ENCODE measurements around the gene ZAR1. TPM values are rescaled to one million over a fixed set of nuclear protein-coding genes. Genes with fewer than 3 reads are reported as not detected.
A peak's percentile ranks its signal among the peaks of the same experiment; 100 is the strongest.
"Not testable (repeated sequence)": the region's sequence is repeated elsewhere in the genome, so short reads cannot be mapped to it uniquely, and the experiment has no call there.

Gene ZAR1, protein sequence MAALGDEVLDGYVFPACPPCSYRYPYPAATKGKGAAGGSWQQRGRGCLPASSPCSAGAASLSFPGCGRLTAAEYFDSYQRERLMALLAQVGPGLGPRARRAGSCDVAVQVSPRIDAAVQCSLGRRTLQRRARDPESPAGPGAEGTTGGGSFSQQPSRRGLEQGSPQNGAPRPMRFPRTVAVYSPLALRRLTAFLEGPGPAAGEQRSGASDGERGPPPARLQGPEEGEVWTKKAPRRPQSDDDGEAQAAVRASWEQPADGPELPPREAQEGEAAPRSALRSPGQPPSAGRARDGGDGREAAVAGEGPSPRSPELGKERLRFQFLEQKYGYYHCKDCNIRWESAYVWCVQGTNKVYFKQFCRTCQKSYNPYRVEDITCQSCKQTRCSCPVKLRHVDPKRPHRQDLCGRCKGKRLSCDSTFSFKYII
- total RNA-seq (not detected), polyA plus RNA-seq (not detected)

DNA sequence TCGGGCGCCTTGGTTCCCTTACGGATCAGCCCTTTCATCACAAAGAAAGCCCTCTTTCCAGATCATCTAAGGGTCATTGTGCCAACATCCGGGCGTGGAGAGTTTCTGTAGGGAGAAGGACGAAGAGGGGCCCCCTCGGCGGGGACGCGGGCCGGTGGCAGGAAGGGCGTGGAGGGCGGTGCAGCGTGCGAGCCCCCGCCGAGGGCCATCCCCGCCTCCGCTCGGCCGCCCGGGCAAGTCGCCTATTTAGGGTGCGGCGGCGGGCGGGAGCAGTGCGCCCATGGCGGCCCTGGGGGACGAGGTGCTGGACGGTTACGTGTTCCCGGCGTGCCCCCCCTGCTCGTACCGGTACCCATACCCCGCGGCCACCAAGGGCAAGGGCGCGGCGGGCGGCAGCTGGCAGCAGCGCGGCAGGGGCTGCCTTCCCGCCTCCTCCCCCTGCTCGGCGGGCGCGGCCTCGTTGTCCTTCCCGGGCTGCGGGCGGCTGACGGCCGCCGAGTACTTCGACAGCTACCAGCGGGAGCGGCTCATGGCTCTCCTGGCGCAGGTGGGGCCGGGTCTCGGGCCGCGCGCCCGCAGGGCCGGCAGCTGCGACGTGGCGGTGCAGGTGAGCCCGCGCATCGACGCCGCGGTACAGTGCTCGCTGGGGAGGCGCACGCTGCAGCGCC is at the start of gene ZAR1:
Gene ZAR1 (plus strand): TSS at position 241 of the 668 bp plus-strand sequence. CDS start 40 bp downstream, at position 281.
- H3K4me3 Mint-ChIP-seq = peak within 1 kb of the TSS; percentile 6 to 75 (median 58)
- POLR2A ChIA-PET (ENCODE audit: partially characterized antibody) = interaction anchor here (0.8 kb wide), 1 partner anchor 15 kb away, joined by 3 read pairs; no protein-coding TSS in a partner anchor
- no peak within 1 kb of the TSS for H3K4me3 ChIP-seq (ENCODE audit: low read length in 2 of 2)

DNA sequence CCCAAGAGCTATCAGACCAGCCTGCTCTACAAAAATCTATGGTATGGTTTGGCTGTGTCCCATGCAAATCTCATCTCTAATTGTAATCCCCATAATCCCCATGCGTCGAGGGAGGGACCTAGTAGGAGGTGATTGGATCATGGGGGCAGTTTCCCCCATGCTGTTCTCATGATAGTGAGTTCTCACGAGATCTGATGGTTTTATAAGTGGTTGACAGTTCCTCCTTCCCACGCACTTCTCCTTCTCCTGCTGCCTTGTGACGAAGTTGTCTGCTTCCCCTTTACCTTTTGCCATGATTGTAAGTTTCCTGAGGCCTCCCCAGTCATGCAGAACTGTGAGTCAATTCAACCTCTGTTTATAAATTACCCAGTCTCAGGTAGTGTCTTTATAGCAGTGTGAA is 49.1 kb upstream of the ZAR1 start:
- H3K27ac ChIP-seq (ENCODE audit: low read depth, low read length); POLR2A ChIA-PET (ENCODE audit: partially characterized antibody); H3K9me3 ChIP-seq (ENCODE audit: control insufficient read depth in 1 of 2, low read length in 2 of 2); H3K4me3 Mint-ChIP-seq; H3K36me3 Mint-ChIP-seq; CTCF ChIA-PET (ENCODE audit: partially characterized antibody); H3K4me3 ChIP-seq (ENCODE audit: low read length in 2 of 2); H3K4me1 ChIP-seq (ENCODE audit: insufficient read depth, low read length); H3K27me3 ChIP-seq (ENCODE audit: insufficient read depth, low read length); H3K4me1 Mint-ChIP-seq; DNase-seq; intact Hi-C loops (cut with micrococcal nuclease); H3K27me3 Mint-ChIP-seq; H3K9me3 Mint-ChIP-seq; H3K36me3 ChIP-seq (ENCODE audit: insufficient read depth, low read length): not testable (repeated sequence)
- H3K27ac Mint-ChIP-seq = peak overlapping the region in 1 of 7 donors; percentile 43

More for the DNA sequence above, at the start of gene ZAR1:
- peaks cover 6% of the 10 kb centered on the region for H3K4me1 ChIP-seq (ENCODE audit: insufficient read depth, low read length)
- peaks cover 23% of the 10 kb centered on the region for H3K27me3 ChIP-seq (ENCODE audit: insufficient read depth, low read length)
- no peaks in the 10 kb centered on the region for H3K9me3 ChIP-seq (ENCODE audit: control insufficient read depth in 1 of 2, low read length in 2 of 2)
- intact Hi-C loops (cut with micrococcal nuclease) = no loop called here
- H3K36me3 ChIP-seq (ENCODE audit: insufficient read depth, low read length) = no peaks in the 10 kb centered on the region
- Mint-ChIP-seq H3K27ac (no peak within 1 kb of the TSS), H3K27me3 (peaks cover 30 to 31% of the 10 kb centered on the region in 2 donors), H3K9me3 (no peaks in the 10 kb centered on the region), H3K4me1 (peaks cover 2 to 5% (median 3%) of the 10 kb centered on the region in 4 donors), H3K36me3 (no peaks in the 10 kb centered on the region)
- CTCF ChIA-PET (ENCODE audit: partially characterized antibody) = no interaction called here
- DNase-seq = no peak
- H3K27ac ChIP-seq (ENCODE audit: low read depth, low read length) = no peak within 1 kb of the TSS

DNA sequence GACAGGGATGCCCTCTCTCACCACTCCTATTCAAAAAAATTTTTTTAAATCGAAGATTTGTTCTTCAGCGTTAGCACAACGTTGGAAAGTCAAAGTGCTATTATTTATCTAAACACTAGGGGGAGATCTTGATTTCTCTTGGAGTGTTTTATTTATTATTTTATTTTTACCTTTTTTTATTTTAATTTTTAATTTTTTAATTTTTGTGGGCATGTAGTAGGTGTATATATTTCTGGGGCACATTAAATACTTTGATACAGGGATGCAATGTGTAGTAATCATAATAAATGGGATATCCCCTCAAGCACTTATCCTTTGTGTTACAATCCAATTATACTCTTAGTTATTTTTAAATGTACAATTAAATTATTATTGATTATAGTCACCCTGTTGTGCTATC is 44.3 kb upstream of the ZAR1 start:
- no peaks in the 10 kb centered on the region for H3K36me3 ChIP-seq (ENCODE audit: insufficient read depth, low read length)
- H3K36me3 Mint-ChIP-seq = no peaks in the 10 kb centered on the region
- peak in 3 of 5 donors; percentile 6 to 10 (median 10) for DNase-seq
- no peak overlapping the region for H3K27ac Mint-ChIP-seq
- POLR2A ChIA-PET (ENCODE audit: partially characterized antibody) = no interaction called here
- H3K4me1 ChIP-seq (ENCODE audit: insufficient read depth, low read length) = no peaks in the 10 kb centered on the region
- H3K27me3 ChIP-seq (ENCODE audit: insufficient read depth, low read length) = no peaks in the 10 kb centered on the region
- H3K4me3 ChIP-seq (ENCODE audit: low read length in 2 of 2) = no peak overlapping the region
- intact Hi-C loops (cut with micrococcal nuclease) = no loop called here
- H3K4me1 Mint-ChIP-seq = no peaks in the 10 kb centered on the region
- H3K9me3 ChIP-seq (ENCODE audit: control insufficient read depth in 1 of 2, low read length in 2 of 2) = no peaks in the 10 kb centered on the region
- no peak overlapping the region for H3K27ac ChIP-seq (ENCODE audit: low read depth, low read length)
- H3K9me3 Mint-ChIP-seq = no peaks in the 10 kb centered on the region
- peaks cover 1 to 2% of the 10 kb centered on the region in 2 donors for H3K27me3 Mint-ChIP-seq
- CTCF ChIA-PET (ENCODE audit: partially characterized antibody) = interaction anchor here (1.3 to 1.5 kb wide), 2 partner anchors 16 to 21 kb away, joined by 3 read pairs; no protein-coding TSS in a partner anchor
- no peak overlapping the region for H3K4me3 Mint-ChIP-seq

DNA sequence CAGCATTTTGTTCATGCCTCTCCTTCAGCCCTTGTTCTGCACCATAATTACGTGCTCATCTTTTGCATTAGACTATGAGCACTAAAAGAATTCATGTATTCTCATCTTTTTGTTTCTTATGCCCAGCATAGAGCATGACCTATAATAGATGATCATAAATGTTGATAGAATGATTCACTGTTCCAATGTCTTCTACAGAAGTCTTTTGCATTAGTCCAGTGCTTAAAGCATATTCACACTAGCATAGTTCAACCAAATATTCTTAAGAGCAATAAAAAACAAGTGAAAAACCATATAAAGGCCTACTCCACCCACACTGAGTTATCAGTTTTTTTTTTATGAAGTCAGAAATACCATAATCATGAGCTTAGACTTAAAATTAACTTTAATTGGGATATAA is 43.4 kb upstream of the ZAR1 start:
- ChIA-PET CTCF (ENCODE audit: partially characterized antibody) (interaction anchor here (0.5 to 1.4 kb wide), 3 partner anchors 513 to 516 kb away, joined by 3 to 4 read pairs (median 3); no protein-coding TSS in a partner anchor), POLR2A (ENCODE audit: partially characterized antibody) (no interaction called here)
- no peaks in the 10 kb centered on the region for H3K27me3 ChIP-seq (ENCODE audit: insufficient read depth, low read length)
- H3K27ac Mint-ChIP-seq = no peak overlapping the region
- H3K4me3 Mint-ChIP-seq = no peak overlapping the region
- H3K4me1 ChIP-seq (ENCODE audit: insufficient read depth, low read length) = no peaks in the 10 kb centered on the region
- H3K27me3 Mint-ChIP-seq = peaks cover 1% of the 10 kb centered on the region in 2 donors
- H3K4me3 ChIP-seq (ENCODE audit: low read length in 2 of 2) = no peak overlapping the region
- no peaks in the 10 kb centered on the region for H3K9me3 Mint-ChIP-seq
- H3K36me3 Mint-ChIP-seq = no peaks in the 10 kb centered on the region
- H3K9me3 ChIP-seq (ENCODE audit: control insufficient read depth in 1 of 2, low read length in 2 of 2) = no peaks in the 10 kb centered on the region
- no peaks in the 10 kb centered on the region for H3K4me1 Mint-ChIP-seq
- H3K27ac ChIP-seq (ENCODE audit: low read depth, low read length) = no peak overlapping the region
- DNase-seq = no peak
- intact Hi-C loops (cut with micrococcal nuclease) = no loop called here
- no peaks in the 10 kb centered on the region for H3K36me3 ChIP-seq (ENCODE audit: insufficient read depth, low read length)

DNA sequence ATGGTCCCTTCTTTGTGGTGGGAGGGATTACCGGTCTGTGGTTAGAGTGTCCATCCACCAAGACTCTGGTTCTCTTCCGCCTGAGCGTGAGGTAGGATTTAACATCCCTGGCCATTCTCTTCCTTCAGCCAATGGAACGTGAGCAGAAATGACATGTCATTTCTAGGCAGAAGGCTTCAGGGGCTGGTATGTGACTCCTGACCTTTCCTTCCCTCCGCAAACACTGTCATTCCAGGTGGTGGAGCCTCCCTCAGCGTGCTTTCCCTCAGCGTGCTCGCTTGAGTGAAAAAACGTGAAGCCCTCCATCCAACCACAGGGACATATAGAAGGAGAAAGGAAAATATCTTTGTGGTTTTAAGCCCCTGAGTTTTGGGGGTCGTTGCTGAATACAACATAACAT is 40.9 kb upstream of the ZAR1 start:
- Mint-ChIP-seq H3K9me3 (peaks cover 0 to 3% (median 0%) of the 10 kb centered on the region in 8 donors), H3K27me3 (peaks cover 1 to 3% of the 10 kb centered on the region in 2 donors), H3K4me1 (no peaks in the 10 kb centered on the region), H3K36me3 (no peaks in the 10 kb centered on the region), H3K27ac (no peak overlapping the region), H3K4me3 (no peak overlapping the region)
- Histone ChIP-seq H3K36me3 (ENCODE audit: insufficient read depth, low read length) (no peaks in the 10 kb centered on the region), H3K4me3 (ENCODE audit: low read length in 2 of 2) (no peak overlapping the region), H3K9me3 (ENCODE audit: control insufficient read depth in 1 of 2, low read length in 2 of 2) (no peaks in the 10 kb centered on the region), H3K4me1 (ENCODE audit: insufficient read depth, low read length) (no peaks in the 10 kb centered on the region), H3K27ac (ENCODE audit: low read depth, low read length) (no peak overlapping the region), H3K27me3 (ENCODE audit: insufficient read depth, low read length) (no peaks in the 10 kb centered on the region)
- ChIA-PET CTCF (ENCODE audit: partially characterized antibody) (no interaction called here), POLR2A (ENCODE audit: partially characterized antibody) (no interaction called here)
- DNase-seq = no peak
- intact Hi-C loops (cut with micrococcal nuclease) = no loop called here

DNA sequence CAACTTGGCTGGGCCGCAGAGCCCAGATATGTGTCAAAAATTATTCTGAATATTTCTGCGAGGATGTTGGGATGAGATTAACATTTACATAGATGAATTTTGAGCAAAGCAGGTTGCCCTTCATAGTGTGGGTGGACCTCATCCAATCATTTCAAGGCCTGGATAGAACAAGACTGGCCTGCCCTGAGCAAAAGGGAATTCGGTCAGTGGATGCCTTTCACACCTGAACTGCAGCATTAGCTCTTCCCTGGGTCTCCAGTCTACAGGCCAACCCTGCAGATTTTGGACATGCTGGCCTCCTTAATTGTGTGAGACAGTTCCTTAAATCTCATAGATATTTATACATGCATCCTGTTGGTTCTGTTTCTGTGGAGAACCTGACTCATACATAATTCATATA is 39.3 kb upstream of the ZAR1 start:
- H3K27me3 Mint-ChIP-seq = peaks cover 3% of the 10 kb centered on the region in 2 donors
- Histone ChIP-seq H3K4me3 (ENCODE audit: low read length in 2 of 2) (no peak overlapping the region), H3K9me3 (ENCODE audit: control insufficient read depth in 1 of 2, low read length in 2 of 2) (no peaks in the 10 kb centered on the region), H3K27ac (ENCODE audit: low read depth, low read length) (no peak overlapping the region), H3K36me3 (ENCODE audit: insufficient read depth, low read length) (no peaks in the 10 kb centered on the region), H3K27me3 (ENCODE audit: insufficient read depth, low read length) (no peaks in the 10 kb centered on the region), H3K4me1 (ENCODE audit: insufficient read depth, low read length) (no peaks in the 10 kb centered on the region)
- H3K9me3 Mint-ChIP-seq = peaks cover 0 to 3% (median 0%) of the 10 kb centered on the region in 8 donors
- intact Hi-C loops (cut with micrococcal nuclease) = no loop called here
- no peak overlapping the region for H3K4me3 Mint-ChIP-seq
- CTCF ChIA-PET (ENCODE audit: partially characterized antibody) = no interaction called here
- no peak for DNase-seq
- H3K4me1 Mint-ChIP-seq = no peaks in the 10 kb centered on the region
- POLR2A ChIA-PET (ENCODE audit: partially characterized antibody) = no interaction called here
- no peak overlapping the region for H3K27ac Mint-ChIP-seq
- H3K36me3 Mint-ChIP-seq = no peaks in the 10 kb centered on the region

DNA sequence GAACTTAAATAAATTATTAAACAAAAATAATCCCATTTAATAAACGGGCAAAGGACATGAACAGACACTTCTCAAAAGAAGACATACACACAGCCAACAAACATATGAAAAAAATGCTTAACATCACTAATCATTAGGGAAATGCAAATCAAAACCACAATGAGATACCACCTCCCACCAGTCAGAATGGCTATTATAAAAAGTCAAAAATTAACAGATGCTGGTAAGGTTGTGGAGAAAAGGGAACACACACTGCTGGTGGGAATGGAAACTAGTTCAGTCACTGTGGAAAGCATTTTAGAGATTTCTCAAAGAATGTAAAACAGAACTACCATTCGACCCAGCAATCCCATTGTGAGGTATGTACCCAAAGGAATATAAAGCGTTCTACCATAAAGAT is 38.4 kb upstream of the ZAR1 start:
- POLR2A ChIA-PET (ENCODE audit: partially characterized antibody); H3K4me3 Mint-ChIP-seq; DNase-seq; H3K27ac Mint-ChIP-seq; H3K27me3 Mint-ChIP-seq; H3K36me3 ChIP-seq (ENCODE audit: insufficient read depth, low read length); H3K27ac ChIP-seq (ENCODE audit: low read depth, low read length); H3K9me3 Mint-ChIP-seq; H3K4me1 Mint-ChIP-seq; CTCF ChIA-PET (ENCODE audit: partially characterized antibody); intact Hi-C loops (cut with micrococcal nuclease); H3K4me1 ChIP-seq (ENCODE audit: insufficient read depth, low read length); H3K4me3 ChIP-seq (ENCODE audit: low read length in 2 of 2); H3K27me3 ChIP-seq (ENCODE audit: insufficient read depth, low read length); H3K36me3 Mint-ChIP-seq; H3K9me3 ChIP-seq (ENCODE audit: control insufficient read depth in 1 of 2, low read length in 2 of 2): not testable (repeated sequence)

Data from CD4-positive, alpha-beta memory T cell (primary cell).